Fibroblast of peridontal ligament (primary cell): ENCODE results near the gene PHLDA2.

Source experiments
- DNase-seq: peaks from one replicate; pipeline ENCODE4 v3.0.0-alpha.2; 2010; ENCODE audit errors: extremely low read depth

Gene PHLDA2

GRCh38 chr11:2881981-2882375 lies 47.2 kb downstream of the PHLDA2 start:
- DNase-seq = no peak

GRCh38 chr11:2881076-2881980 lies 47.9 kb downstream of the PHLDA2 start:
- no peak for DNase-seq

GRCh38 chr11:2880646-2881045 lies 48.6 kb downstream of the PHLDA2 start:
- DNase-seq = no peak

- DNase-seq = no peak
Measured at GRCh38 chr11:2878782-2879181, 50.4 kb downstream of the PHLDA2 start.
